Kidney (tissue), 14 donors: ENCODE results near the gene TAGAP. TPM values are rescaled to one million over a fixed set of nuclear protein-coding genes. Genes with fewer than 3 reads are reported as not detected.
A peak's percentile ranks its signal among the peaks of the same experiment; 100 is the strongest.

Experiments used
- DNase-seq, 5 donors: peaks; one replicate each; pipeline ENCODE4 v3.0.0-alpha.2; 2013 to 2020
- FAIRE-seq: peaks from 2 replicates; lab custom pipeline; 2012; peaks lifted over from hg19 to GRCh38; lab: Jason Lieb, UNC
- H3K27ac ChIP-seq, 2 donors: one replicate each; pipeline ENCODE4 v1.7.0; 2013; ENCODE audit warnings: low read depth in 2 of 2, low read length in 2 of 2, inconsistent platforms in 1 of 2
- H3K27me3 ChIP-seq: one replicate; pipeline ENCODE4 v1.7.1; 2013; ENCODE audit warnings: low read length, inconsistent platforms; ENCODE audit not compliant: control insufficient read depth, insufficient read depth
- H3K36me3 ChIP-seq, 3 donors: one replicate each; pipeline versions ENCODE4 v1.7.0 to v1.7.1; 2013; ENCODE audit warnings: low read length in 3 of 3, control low read depth in 1 of 3, inconsistent platforms in 1 of 3; ENCODE audit not compliant: insufficient read depth in 3 of 3, control insufficient read depth in 2 of 3
- H3K4me1 ChIP-seq, 3 donors: one replicate each; pipeline versions ENCODE4 v1.7.0 to v1.7.1; 2013; ENCODE audit warnings: low read length in 3 of 3, inconsistent platforms in 1 of 3, low read depth in 1 of 3; ENCODE audit not compliant: control insufficient read depth in 2 of 3, insufficient read depth in 2 of 3
- H3K4me3 ChIP-seq, 3 donors: one replicate each; pipeline versions ENCODE4 v1.7.0 to v1.8.1; 2013; ENCODE audit warnings: low read length in 3 of 3, control low read depth in 1 of 3, inconsistent platforms in 1 of 3
- H3K9ac ChIP-seq, 3 donors: one replicate each; pipeline versions ENCODE4 v1.7.0 to v1.7.1; 2013; ENCODE audit warnings: low read length in 3 of 3, control low read depth in 1 of 3, inconsistent platforms in 1 of 3
- H3K9me3 ChIP-seq, 3 donors: one replicate each; pipeline versions ENCODE4 v1.7.0 to v1.7.1; 2013; ENCODE audit warnings: low read length in 3 of 3, control low read depth in 1 of 3, inconsistent platforms in 1 of 3; ENCODE audit not compliant: control insufficient read depth in 2 of 3, insufficient read depth in 1 of 3
- intact Hi-C: fragments of 100-400 bp; cut with DNase I; formaldehyde crosslinking; loops from one replicate; pipeline ENCODE4 v1.11.1; 2022
- polyA plus RNA-seq: library from polyadenylated mRNA; stranded (reverse); fragments of 350-450 nt; fragmentation: Illumina TruSeq; extraction: RNeasy Lipid Tissue Mini Kit (QIAGEN cat#74804); gene quantifications from one replicate; pipeline ENCODE4 v1.2.3, GENCODE V29; 2014; ENCODE audit warnings: low read depth, low replicate concordance; ENCODE audit not compliant: insufficient read depth
- total RNA-seq: library from RNA; stranded (reverse); fragmentation: NEBNext Ultra II Directional; extraction: Animal tissue kit (Norgen Biotek cat#: 25700); gene quantifications from one replicate; pipeline ENCODE4 v1.2.1, GENCODE V29; 2021
- TF ChIP-seq, protein P1 (sequence below): IDR thresholded peaks from 3 replicates; pipeline ENCODE4 v1.5.1; 2012; ENCODE audit warnings: mild to moderate bottlenecking, moderate library complexity, borderline replicate concordance; ENCODE audit not compliant: insufficient read depth; ENCODE audit errors: extremely low read depth
- donor health status: control.
- donor health status: control.
- donor health status: control.
- donor health status: control.
- donor health status: control.
- donor health status: DM: yes; HTN: yes; CAD: no.
- donor health status: Normal renal cell carcinoma (clear cell type).

Gene TAGAP
- total and polyA plus RNA-seq, 2 donors from 2014 or later = 0.45 to 8.8 TPM

DNA sequence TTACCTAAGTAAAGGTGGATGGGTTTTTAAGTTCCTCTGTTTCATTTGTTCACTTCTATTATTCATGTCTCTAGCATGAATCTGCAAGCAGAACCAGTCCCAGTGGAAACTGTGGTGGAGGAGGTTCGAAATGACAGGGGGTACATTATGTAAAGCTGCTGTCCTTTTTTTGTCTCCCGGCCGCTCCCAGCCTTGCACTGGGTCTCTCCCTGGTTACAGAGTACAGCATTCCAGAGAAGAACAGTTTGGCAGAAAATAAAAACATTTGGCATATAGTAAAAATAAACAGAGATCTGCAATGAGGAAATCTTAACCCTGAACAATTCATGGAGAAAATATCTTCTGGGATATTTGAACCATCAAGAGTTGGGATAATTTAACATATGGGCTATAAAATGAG lies 34.6 kb upstream of the TAGAP start:
- no peak for FAIRE-seq
- intact Hi-C loops = no loop called here
- Histone ChIP-seq H3K36me3 (no peaks in the 10 kb centered on the region), H3K4me3 (no peak overlapping the region), H3K4me1 (no peaks in the 10 kb centered on the region), H3K9me3 (no peaks in the 10 kb centered on the region), H3K27ac (no peak overlapping the region), H3K9ac (no peak overlapping the region), H3K27me3 (no peaks in the 10 kb centered on the region)
- DNase-seq = no peak
- TF ChIP-seq, protein P1, sequence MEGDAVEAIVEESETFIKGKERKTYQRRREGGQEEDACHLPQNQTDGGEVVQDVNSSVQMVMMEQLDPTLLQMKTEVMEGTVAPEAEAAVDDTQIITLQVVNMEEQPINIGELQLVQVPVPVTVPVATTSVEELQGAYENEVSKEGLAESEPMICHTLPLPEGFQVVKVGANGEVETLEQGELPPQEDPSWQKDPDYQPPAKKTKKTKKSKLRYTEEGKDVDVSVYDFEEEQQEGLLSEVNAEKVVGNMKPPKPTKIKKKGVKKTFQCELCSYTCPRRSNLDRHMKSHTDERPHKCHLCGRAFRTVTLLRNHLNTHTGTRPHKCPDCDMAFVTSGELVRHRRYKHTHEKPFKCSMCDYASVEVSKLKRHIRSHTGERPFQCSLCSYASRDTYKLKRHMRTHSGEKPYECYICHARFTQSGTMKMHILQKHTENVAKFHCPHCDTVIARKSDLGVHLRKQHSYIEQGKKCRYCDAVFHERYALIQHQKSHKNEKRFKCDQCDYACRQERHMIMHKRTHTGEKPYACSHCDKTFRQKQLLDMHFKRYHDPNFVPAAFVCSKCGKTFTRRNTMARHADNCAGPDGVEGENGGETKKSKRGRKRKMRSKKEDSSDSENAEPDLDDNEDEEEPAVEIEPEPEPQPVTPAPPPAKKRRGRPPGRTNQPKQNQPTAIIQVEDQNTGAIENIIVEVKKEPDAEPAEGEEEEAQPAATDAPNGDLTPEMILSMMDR = no peak

DNA sequence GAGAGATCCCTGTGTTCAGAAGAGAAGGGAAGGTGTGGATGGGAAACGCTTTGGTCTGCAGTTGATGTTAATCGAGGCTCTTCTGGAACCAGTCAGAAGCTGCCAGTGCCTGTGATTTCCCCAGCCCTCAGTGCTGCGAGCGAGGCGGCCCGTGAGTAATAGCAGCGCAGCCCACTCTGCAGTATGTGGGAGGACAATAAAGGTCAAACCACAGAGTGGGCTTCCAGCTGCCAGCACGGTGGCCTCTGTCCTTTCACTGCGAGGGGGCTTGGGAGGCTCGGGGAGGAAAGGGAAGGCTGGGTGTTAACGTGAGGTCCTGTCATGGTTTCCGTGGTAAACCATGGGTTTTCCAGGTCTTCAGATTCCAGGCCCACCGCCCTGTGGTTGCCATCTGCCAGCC lies 32.3 kb upstream of the TAGAP start:
- intact Hi-C loops = no loop called here

DNA sequence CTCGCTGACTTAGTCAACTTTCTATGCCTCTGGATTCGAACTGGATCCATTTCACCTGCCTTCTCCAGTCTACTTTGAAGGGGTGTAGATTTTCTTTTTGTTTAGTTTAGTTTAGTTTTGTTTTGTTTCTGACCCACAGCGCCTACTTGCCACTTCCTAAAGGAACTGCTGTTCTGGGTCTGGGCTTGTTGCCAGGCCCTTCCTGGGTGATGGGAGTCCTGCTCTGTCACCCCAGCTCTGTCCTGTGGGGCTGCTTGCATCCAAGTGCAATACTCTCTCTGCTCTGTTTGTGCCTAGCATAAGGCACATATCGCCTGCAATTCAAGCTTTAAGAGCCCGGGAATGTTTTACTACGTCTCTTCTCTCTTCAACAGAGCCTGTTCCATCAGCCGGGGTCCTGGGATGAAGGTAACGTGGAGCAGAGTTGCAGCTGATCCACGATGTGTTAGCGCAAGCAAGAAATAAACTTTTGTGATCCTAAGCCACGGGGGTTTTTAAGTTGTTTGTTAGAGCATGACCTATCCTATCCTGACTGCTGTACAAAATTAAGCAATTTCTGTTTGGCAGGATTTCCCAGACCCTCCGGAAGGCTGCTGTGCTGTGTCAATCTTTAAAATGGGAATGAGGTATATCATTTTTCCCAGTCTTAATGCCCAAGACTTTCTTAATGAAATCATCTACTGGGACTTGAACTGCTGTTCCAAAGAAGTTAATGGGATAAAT lies 30.9 kb upstream of the TAGAP start:
- no peaks in the 10 kb centered on the region for H3K9me3 ChIP-seq
- no peak overlapping the region for H3K27ac ChIP-seq
- no peaks in the 10 kb centered on the region for H3K27me3 ChIP-seq
- no peak for DNase-seq
- no peaks in the 10 kb centered on the region for H3K36me3 ChIP-seq
- no peak overlapping the region for H3K9ac ChIP-seq
- FAIRE-seq = no peak
- TF ChIP-seq, protein P1 = no peak
- no peak overlapping the region for H3K4me3 ChIP-seq
- intact Hi-C loops = no loop called here
- H3K4me1 ChIP-seq = no peaks in the 10 kb centered on the region

More for the DNA sequence above, 32.3 kb upstream of the TAGAP start:
- Histone ChIP-seq H3K4me3 (no peak overlapping the region), H3K27ac (no peak overlapping the region), H3K36me3 (no peaks in the 10 kb centered on the region), H3K9ac (no peak overlapping the region), H3K4me1 (no peaks in the 10 kb centered on the region), H3K27me3 (no peaks in the 10 kb centered on the region), H3K9me3 (no peaks in the 10 kb centered on the region)
- DNase-seq (peak in 4 of 5 donors; percentile 57 to 80 (median 74)), FAIRE-seq (no peak)
- TF ChIP-seq, protein P1 = no peak
